SK-N-MC (cell line): ENCODE measurements around the gene ABCC1.

Source experiments
- EZH2 ChIP-seq: fragments of 200-600 bp; sonication (generic); IDR thresholded peaks from one replicate; pipeline ENCODE4 v1.6.1; 2017; ENCODE audit warnings: antibody characterized with exemption
- FOXP2 ChIP-seq: optimal IDR thresholded peaks from 2 replicates; pipeline ENCODE3; 2011; ENCODE audit warnings: mild to moderate bottlenecking, moderate library complexity; ENCODE audit not compliant: insufficient read depth; ENCODE audit errors: extremely low read length, control extremely low read depth
- POLR2AphosphoS5 ChIP-seq: IDR thresholded peaks from 2 replicates; pipeline ENCODE4 v1.6.1; 2012; ENCODE audit warnings: mild to moderate bottlenecking, low read depth, low read length, borderline replicate concordance

GRCh38 chr16:15950869-15951268 lies 1.5 kb downstream of the ABCC1 start:
- TF ChIP-seq EZH2, result no peak
- TF ChIP-seq POLR2AphosphoS5, result no peak
- TF ChIP-seq FOXP2, result no peak
